Hypothalamus (tissue), 51 donors: Measurements from ENCODE around the gene STYK1.

Source experiments
- DNase-seq, 51 donors: peaks; one replicate each; lab custom pipeline; 2025; lab: John Stamatoyannopoulos, UW

STYK1 gene

GRCh38 chr12:10673659-10674384, at the start of gene STYK1:
TSS of gene STYK1 (minus strand) at chr12:10674052. CDS start at chr12:10634618, 39,434 bp downstream.
- DNase-seq: peak in 23 of 51 donors; percentile 1 to 52 (median 17)

GRCh38 chr12:10722905-10723746, 49.3 kb upstream of the STYK1 start, which contains the start of gene YBX3:
TSS of gene YBX3 (minus strand) at chr12:10723323. CDS start at chr12:10723111, 212 bp downstream.
- DNase-seq: peak in 48 of 51 donors; percentile 9 to 74 (median 48)

GRCh38 chr12:10722502-10722904, 48.7 kb upstream of the STYK1 start:
- DNase-seq: peak in 19 of 51 donors; percentile 5 to 42 (median 25)

- DNase-seq: peak in 49 of 51 donors; percentile 16 to 91 (median 66)
These were observed 48.0 kb upstream of the STYK1 start for GRCh38 chr12:10721651-10722501.

- no peak for DNase-seq
These were observed 47.3 kb upstream of the STYK1 start for GRCh38 chr12:10720974-10721650.

- peak in 1 of 51 donors; percentile 2 for DNase-seq
These were observed 45.6 kb upstream of the STYK1 start for GRCh38 chr12:10719482-10719881.

- peak in 1 of 51 donors; percentile 2 for DNase-seq
These were observed 44.5 kb upstream of the STYK1 start for GRCh38 chr12:10718279-10718821.

GRCh38 chr12:10717410-10717809, 43.6 kb upstream of the STYK1 start:
- no peak for DNase-seq

- DNase-seq: peak in 32 of 51 donors; percentile 0 to 72 (median 20)
These were observed 43.0 kb upstream of the STYK1 start for GRCh38 chr12:10716704-10717315.

GRCh38 chr12:10716277-10716676, 42.4 kb upstream of the STYK1 start:
- DNase-seq: no peak

GRCh38 chr12:10715491-10715890, 41.6 kb upstream of the STYK1 start:
- no peak for DNase-seq

GRCh38 chr12:10709808-10710207, 36.0 kb upstream of the STYK1 start:
- DNase-seq: no peak

- no peak for DNase-seq
These were observed 35.0 kb upstream of the STYK1 start for GRCh38 chr12:10708862-10709261.

- DNase-seq: no peak
These were observed 31.8 kb upstream of the STYK1 start for GRCh38 chr12:10705655-10706054.

- no peak for DNase-seq
These were observed 28.0 kb upstream of the STYK1 start for GRCh38 chr12:10701843-10702242.

GRCh38 chr12:10701131-10701681, 27.4 kb upstream of the STYK1 start:
- no peak for DNase-seq

- no peak for DNase-seq
These were observed 26.7 kb upstream of the STYK1 start for GRCh38 chr12:10700581-10700980.

GRCh38 chr12:10697862-10698261, 24.0 kb upstream of the STYK1 start:
- DNase-seq: no peak

- DNase-seq: no peak
These were observed 23.3 kb upstream of the STYK1 start for GRCh38 chr12:10697156-10697555.
